ENCODE data around the gene RPRD1A.

DNA sequence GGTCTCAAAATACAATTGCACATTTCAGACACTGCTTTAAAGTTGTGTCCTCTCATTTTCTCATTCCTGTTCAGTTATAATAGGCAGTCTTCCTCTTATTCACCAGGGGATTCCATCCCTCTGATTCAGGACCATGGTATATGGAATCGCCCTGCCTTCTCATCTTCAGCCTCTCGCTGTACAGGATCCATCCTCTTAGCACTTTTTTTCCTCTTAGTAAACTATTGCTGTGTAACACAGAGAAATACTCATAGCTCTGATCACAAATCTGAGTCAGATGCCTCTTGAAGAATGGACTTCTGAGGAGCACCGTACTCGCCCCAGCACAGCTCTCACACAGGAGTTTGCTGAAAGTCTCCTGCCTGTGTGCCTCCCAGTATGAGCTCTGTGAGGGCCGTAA is 83.5 kb downstream of the RPRD1A start:
- TF ChIP-seq GATA3 (IDR thresholded peaks at IDR 0.05; ENCODE audit: low read depth, low read length) (no peak), GATA2 (IDR thresholded peaks at IDR 0.05; ENCODE audit: low read depth, low read length) (no peak)

Data from SH-SY5Y (cell line).